ENCODE data around the gene DMAC1.

GRCh38 chr9:7828334-7828733 is 28.8 kb upstream of the DMAC1 start:
- TF ChIP-seq CTCF (IDR thresholded peaks at IDR 0.05) (no peak), POLR2A (IDR thresholded peaks at IDR 0.05) (no peak)

Measured in right lobe of liver (tissue), 4 donors.